HepG2 (cell line): ENCODE results near the gene SLC9B2. TPM values are rescaled to one million over a fixed set of nuclear protein-coding genes. Genes with fewer than 3 reads are reported as not detected.

Source experiments
- CHD4 ChIP-seq: fragments of 200-600 bp; sonication (generic); IDR thresholded peaks from 2 replicates; pipeline ENCODE4 v1.7.0; 2017; ENCODE audit warnings: mild to moderate bottlenecking, low read length, borderline replicate concordance
- HNRNPH1 ChIP-seq: fragments of 200-400 bp; formaldehyde crosslinking; optimal IDR thresholded peaks from 2 replicates; pipeline ENCODE3; 2017; ENCODE audit warnings: mild to moderate bottlenecking, low read depth, low read length
- NFE2L1 ChIP-seq: sonication (generic); formaldehyde crosslinking; IDR thresholded peaks from 2 replicates; pipeline ENCODE4 v1.4.0; 2020; ENCODE audit warnings: missing genetic modification reagents, mild to moderate bottlenecking, borderline replicate concordance
- NRL ChIP-seq: sonication (generic); formaldehyde crosslinking; IDR thresholded peaks from 2 replicates; pipeline ENCODE4 v1.5.0; 2020; ENCODE audit warnings: missing genetic modification reagents, mild to moderate bottlenecking, moderate library complexity, borderline replicate concordance
- PCBP2 ChIP-seq: fragments of 200-400 bp; formaldehyde crosslinking; optimal IDR thresholded peaks from 2 replicates; pipeline ENCODE3; 2018; ENCODE audit warnings: low read length, low read depth; ENCODE audit not compliant: poor library complexity, severe bottlenecking
- REXO4 ChIP-seq: sonication (generic); formaldehyde crosslinking; IDR thresholded peaks from 2 replicates; pipeline ENCODE4 v1.8.0; 2022; ENCODE audit warnings: missing genetic modification reagents, mild to moderate bottlenecking, borderline replicate concordance
- SKI ChIP-seq: fragments of 450-650 bp; IDR thresholded peaks from one replicate; pipeline ENCODE4 v1.6.1; 2018; ENCODE audit warnings: mild to moderate bottlenecking; ENCODE audit not compliant: partially characterized antibody
- TCF7L2 ChIP-seq: IDR thresholded peaks from 2 replicates; pipeline ENCODE4 v1.6.1; 2011; ENCODE audit warnings: mild to moderate bottlenecking, low read depth, low read length, moderate library complexity
- ZC3H4 ChIP-seq: sonication (generic); formaldehyde crosslinking; IDR thresholded peaks from 2 replicates; pipeline ENCODE4 v1.4.0; 2020; ENCODE audit warnings: missing genetic modification reagents, borderline replicate concordance
- ZFX ChIP-seq: sonication (generic); formaldehyde crosslinking; IDR thresholded peaks from 2 replicates; pipeline ENCODE4 v1.4.0; 2020; ENCODE audit warnings: mild to moderate bottlenecking, low read depth, missing genetic modification reagents, moderate library complexity
- ZNF3 ChIP-seq: IDR thresholded peaks from 2 replicates; pipeline ENCODE4 v1.7.0; 2017; ENCODE audit warnings: inconsistent platforms
- ZSCAN20 ChIP-seq: sonication (generic); formaldehyde crosslinking; IDR thresholded peaks from 2 replicates; pipeline ENCODE4 v1.4.0; 2020; ENCODE audit warnings: missing genetic modification reagents, mild to moderate bottlenecking, borderline replicate concordance
- ZSCAN25 ChIP-seq: sonication (generic); formaldehyde crosslinking; IDR thresholded peaks from 2 replicates; pipeline ENCODE4 v1.8.0; 2022; ENCODE audit warnings: mild to moderate bottlenecking, missing genetic modification reagents
- polyA plus RNA-seq, 8 experiments: library from polyadenylated mRNA; depleted of rRNA in 3 of 8; stranded (reverse) in 7 of 8; unstranded in 1 of 8; fragments of >200 nt; fragmentation: Illumina TruSeq in 4 of 8; extraction: Trizol in 4 of 8; gene quantifications; 2 replicates each; pipeline versions ENCODE4 v1.2.1 to v1.2.3, GENCODE V29; 2011 to 2016; ENCODE audit warnings: low read depth in 4 of 8, missing spikeins in 1 of 8, mixed read lengths in 1 of 8; ENCODE audit not compliant: insufficient read depth in 1 of 8
- total RNA-seq, 5 experiments: library from RNA; depleted of rRNA; stranded (reverse); fragments of >200 nt; fragmentation: Illumina TruSeq; extraction: Trizol; gene quantifications; 2 replicates each; pipeline ENCODE4 v1.2.3, GENCODE V29; 2016; ENCODE audit warnings: low read depth in 1 of 5
- TF ChIP-seq, protein P1 (sequence below): sonication (generic); formaldehyde crosslinking; IDR thresholded peaks from 2 replicates; pipeline ENCODE4 v1.5.0; 2020; ENCODE audit warnings: missing genetic modification reagents
- TF ChIP-seq, protein P2 (sequence below): sonication (generic); formaldehyde crosslinking; IDR thresholded peaks from 2 replicates; pipeline ENCODE4 v1.4.0; 2020; ENCODE audit warnings: mild to moderate bottlenecking, missing genetic modification reagents
- TF ChIP-seq, protein P3 (sequence below): sonication (generic); formaldehyde crosslinking; IDR thresholded peaks from 2 replicates; pipeline ENCODE4 v1.5.0; 2020; ENCODE audit warnings: missing genetic modification reagents, mild to moderate bottlenecking, borderline replicate concordance
- TF ChIP-seq, protein P4 (sequence below): sonication (generic); formaldehyde crosslinking; conservative IDR thresholded peaks from 2 replicates; pipeline ENCODE4 v1.4.0; 2020; ENCODE audit warnings: missing genetic modification reagents
- TF ChIP-seq, protein P5 (sequence below): sonication (generic); formaldehyde crosslinking; IDR thresholded peaks from 2 replicates; pipeline ENCODE4 v1.4.0; 2020; ENCODE audit warnings: mild to moderate bottlenecking, missing genetic modification reagents

Gene SLC9B2
- total and polyA plus RNA-seq, 2 of the 13 experiments (the other 11 are each of a cell fraction or from before 2014, with no cell fraction given) = 23.5 to 38.5 TPM

DNA sequence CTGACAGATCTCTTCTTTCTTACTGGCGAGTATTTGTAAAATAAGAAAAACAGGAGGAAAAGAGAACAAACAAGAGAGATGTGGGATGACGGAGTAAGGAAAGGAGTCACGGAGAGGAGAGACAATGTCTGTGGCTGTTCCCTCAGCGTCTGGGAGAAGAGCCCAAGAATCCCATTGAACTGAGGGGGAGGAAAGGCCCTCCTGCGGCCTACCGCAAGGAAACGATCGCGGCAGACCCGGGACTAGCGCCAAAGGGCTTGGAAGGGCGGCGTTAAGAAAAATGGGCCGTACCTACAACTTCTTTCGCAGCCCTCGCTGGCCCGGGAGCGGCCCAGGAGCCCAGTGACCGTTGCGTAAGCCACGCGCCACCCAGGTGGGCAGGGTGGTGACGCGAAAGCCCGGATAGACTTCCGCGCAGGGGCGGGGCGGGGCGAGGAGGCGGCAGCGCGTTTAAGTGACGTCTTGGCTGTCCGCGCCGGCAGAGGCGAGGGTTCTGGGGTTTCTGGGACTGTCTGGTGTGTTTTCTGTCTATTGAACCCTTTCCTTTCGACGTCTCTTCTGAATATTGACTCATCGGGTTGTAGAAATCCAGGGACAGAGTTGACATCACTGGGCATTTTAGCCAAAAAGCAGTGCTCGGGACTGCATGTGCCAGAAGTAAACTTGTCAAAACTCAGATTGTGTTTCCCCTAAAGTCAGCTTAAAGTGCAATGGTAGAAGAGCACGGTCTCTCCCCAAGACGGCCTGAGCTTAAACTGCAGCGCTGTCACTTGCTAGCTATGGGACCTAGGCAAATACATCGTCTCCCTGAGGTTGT lies 57.0 kb downstream of the SLC9B2 start, which contains the start of gene SLC9B1 (continued):
- TF ChIP-seq PCBP2 (no peak), CHD4 (no peak), REXO4 (no peak), TCF7L2 (no peak), ZSCAN20 (CRISPR knock-in tag) (no peak), ZSCAN25 (CRISPR knock-in tag) (peak; percentile 97), SKI (peak; percentile 45), ZNF3 (CRISPR knock-in tag) (no peak), ZFX (CRISPR knock-in tag) (peak; percentile 90), ZC3H4 (no peak), NFE2L1 (no peak), HNRNPH1 (no peak), NRL (CRISPR knock-in tag) (no peak; the same call in 1 of the 2 replicates)
- TF ChIP-seq, protein P1, sequence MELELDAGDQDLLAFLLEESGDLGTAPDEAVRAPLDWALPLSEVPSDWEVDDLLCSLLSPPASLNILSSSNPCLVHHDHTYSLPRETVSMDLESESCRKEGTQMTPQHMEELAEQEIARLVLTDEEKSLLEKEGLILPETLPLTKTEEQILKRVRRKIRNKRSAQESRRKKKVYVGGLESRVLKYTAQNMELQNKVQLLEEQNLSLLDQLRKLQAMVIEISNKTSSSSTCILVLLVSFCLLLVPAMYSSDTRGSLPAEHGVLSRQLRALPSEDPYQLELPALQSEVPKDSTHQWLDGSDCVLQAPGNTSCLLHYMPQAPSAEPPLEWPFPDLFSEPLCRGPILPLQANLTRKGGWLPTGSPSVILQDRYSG (CRISPR knock-in tag) = no peak
- TF ChIP-seq, protein P2, sequence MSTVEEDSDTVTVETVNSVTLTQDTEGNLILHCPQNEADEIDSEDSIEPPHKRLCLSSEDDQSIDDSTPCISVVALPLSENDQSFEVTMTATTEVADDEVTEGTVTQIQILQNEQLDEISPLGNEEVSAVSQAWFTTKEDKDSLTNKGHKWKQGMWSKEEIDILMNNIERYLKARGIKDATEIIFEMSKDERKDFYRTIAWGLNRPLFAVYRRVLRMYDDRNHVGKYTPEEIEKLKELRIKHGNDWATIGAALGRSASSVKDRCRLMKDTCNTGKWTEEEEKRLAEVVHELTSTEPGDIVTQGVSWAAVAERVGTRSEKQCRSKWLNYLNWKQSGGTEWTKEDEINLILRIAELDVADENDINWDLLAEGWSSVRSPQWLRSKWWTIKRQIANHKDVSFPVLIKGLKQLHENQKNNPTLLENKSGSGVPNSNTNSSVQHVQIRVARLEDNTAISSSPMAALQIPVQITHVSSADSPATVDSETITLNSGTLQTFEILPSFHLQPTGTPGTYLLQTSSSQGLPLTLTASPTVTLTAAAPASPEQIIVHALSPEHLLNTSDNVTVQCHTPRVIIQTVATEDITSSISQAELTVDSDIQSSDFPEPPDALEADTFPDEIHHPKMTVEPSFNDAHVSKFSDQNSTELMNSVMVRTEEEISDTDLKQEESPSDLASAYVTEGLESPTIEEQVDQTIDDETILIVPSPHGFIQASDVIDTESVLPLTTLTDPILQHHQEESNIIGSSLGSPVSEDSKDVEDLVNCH (CRISPR knock-in tag) = 0 out of 2 replicates have a peak, but pooled peaks have one; percentile 51
- TF ChIP-seq, protein P3, sequence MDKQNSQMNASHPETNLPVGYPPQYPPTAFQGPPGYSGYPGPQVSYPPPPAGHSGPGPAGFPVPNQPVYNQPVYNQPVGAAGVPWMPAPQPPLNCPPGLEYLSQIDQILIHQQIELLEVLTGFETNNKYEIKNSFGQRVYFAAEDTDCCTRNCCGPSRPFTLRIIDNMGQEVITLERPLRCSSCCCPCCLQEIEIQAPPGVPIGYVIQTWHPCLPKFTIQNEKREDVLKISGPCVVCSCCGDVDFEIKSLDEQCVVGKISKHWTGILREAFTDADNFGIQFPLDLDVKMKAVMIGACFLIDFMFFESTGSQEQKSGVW (CRISPR knock-in tag) = no peak
- TF ChIP-seq, protein P4, sequence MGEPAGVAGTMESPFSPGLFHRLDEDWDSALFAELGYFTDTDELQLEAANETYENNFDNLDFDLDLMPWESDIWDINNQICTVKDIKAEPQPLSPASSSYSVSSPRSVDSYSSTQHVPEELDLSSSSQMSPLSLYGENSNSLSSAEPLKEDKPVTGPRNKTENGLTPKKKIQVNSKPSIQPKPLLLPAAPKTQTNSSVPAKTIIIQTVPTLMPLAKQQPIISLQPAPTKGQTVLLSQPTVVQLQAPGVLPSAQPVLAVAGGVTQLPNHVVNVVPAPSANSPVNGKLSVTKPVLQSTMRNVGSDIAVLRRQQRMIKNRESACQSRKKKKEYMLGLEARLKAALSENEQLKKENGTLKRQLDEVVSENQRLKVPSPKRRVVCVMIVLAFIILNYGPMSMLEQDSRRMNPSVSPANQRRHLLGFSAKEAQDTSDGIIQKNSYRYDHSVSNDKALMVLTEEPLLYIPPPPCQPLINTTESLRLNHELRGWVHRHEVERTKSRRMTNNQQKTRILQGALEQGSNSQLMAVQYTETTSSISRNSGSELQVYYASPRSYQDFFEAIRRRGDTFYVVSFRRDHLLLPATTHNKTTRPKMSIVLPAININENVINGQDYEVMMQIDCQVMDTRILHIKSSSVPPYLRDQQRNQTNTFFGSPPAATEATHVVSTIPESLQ (CRISPR knock-in tag) = no peak
- TF ChIP-seq, protein P5, sequence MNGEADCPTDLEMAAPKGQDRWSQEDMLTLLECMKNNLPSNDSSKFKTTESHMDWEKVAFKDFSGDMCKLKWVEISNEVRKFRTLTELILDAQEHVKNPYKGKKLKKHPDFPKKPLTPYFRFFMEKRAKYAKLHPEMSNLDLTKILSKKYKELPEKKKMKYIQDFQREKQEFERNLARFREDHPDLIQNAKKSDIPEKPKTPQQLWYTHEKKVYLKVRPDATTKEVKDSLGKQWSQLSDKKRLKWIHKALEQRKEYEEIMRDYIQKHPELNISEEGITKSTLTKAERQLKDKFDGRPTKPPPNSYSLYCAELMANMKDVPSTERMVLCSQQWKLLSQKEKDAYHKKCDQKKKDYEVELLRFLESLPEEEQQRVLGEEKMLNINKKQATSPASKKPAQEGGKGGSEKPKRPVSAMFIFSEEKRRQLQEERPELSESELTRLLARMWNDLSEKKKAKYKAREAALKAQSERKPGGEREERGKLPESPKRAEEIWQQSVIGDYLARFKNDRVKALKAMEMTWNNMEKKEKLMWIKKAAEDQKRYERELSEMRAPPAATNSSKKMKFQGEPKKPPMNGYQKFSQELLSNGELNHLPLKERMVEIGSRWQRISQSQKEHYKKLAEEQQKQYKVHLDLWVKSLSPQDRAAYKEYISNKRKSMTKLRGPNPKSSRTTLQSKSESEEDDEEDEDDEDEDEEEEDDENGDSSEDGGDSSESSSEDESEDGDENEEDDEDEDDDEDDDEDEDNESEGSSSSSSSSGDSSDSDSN = peak; percentile 61; the same call in 1 of the 2 replicates
